Endothelial cell of umbilical vein (primary cell): ENCODE data around the gene RNF130. TPM values are rescaled to one million over a fixed set of nuclear protein-coding genes. Genes with fewer than 3 reads are reported as not detected.

Experiments
- BruUV-seq: library from RNA; stranded (reverse); fragments of 400-500 nt; replicated peaks from 2 replicates; lab custom pipeline; 2021; lab: Mats Ljungman, UMichigan
- CTCF ChIA-PET: fragments of 300-600, 350-600 bp; sonication (Branson Sonifier 250); formaldehyde crosslinking; loops from one replicate; lab custom pipeline; 2021; ENCODE audit warnings: antibody characterized with exemption, inconsistent platforms; lab: Charles Lee
- POLR2A ChIA-PET: fragments of 300-600, 350-600 bp; sonication (Branson Sonifier 250); formaldehyde crosslinking; loops from one replicate; lab custom pipeline; 2021; ENCODE audit warnings: antibody characterized with exemption, inconsistent platforms; lab: Charles Lee
- DNase-seq: peaks from one replicate; pipeline ENCODE4 v3.0.0-alpha.2; 2011; ENCODE audit warnings: low read depth, low spot score
- FAIRE-seq: peaks from 2 replicates; lab custom pipeline; 2011; peaks lifted over from hg19 to GRCh38; lab: Jason Lieb, UNC
- H2AFZ ChIP-seq: 2 replicates; pipeline ENCODE4 v1.6.0; 2012; ENCODE audit warnings: low read depth, low read length, control low read depth, inconsistent platforms
- H3K27ac ChIP-seq: 2 replicates; pipeline ENCODE4 v1.5.1; 2011; ENCODE audit warnings: low read depth, mild to moderate bottlenecking, control low read depth, low read length, moderate library complexity; ENCODE audit not compliant: insufficient read depth
- H3K27me3 ChIP-seq, 2 experiments: 2 replicates each; pipeline versions ENCODE4 v1.6.0 to v1.6.1; 2011; ENCODE audit warnings: low read length in 2 of 2, mixed read lengths in 1 of 2; ENCODE audit not compliant: control insufficient read depth in 2 of 2, insufficient read depth in 2 of 2
- H3K36me3 ChIP-seq, 2 experiments: 2 replicates in 1 of 2; 3 replicates in 1 of 2; pipeline ENCODE4 v1.5.1; 2011; ENCODE audit warnings: low read length in 2 of 2, mild to moderate bottlenecking in 1 of 2, moderate library complexity in 1 of 2; ENCODE audit not compliant: control insufficient read depth in 2 of 2, insufficient read depth in 2 of 2; ENCODE audit errors: extremely low read depth in 1 of 2
- H3K4me1 ChIP-seq: 3 replicates; pipeline ENCODE4 v1.5.1; 2011; ENCODE audit warnings: mild to moderate bottlenecking, low read length; ENCODE audit not compliant: control insufficient read depth, insufficient read depth; ENCODE audit errors: extremely low read depth
- H3K4me2 ChIP-seq: 2 replicates; pipeline ENCODE4 v1.6.1; 2011; ENCODE audit warnings: low read length, control low read depth, mixed read lengths; ENCODE audit not compliant: insufficient read depth
- H3K4me3 ChIP-seq, 3 experiments: fragments of 200-600 bp in 1 of 3; sonication (generic), shearing (Covaris generic) in 1 of 3; replicated peaks in 1 of 3; 2 replicates each; pipeline ENCODE4 v1.5.1; 2011 to 2016; ENCODE audit warnings: control low read depth in 3 of 3, low read length in 3 of 3, mild to moderate bottlenecking in 2 of 3, inconsistent platforms in 1 of 3, low read depth in 1 of 3, moderate library complexity in 1 of 3; ENCODE audit not compliant: insufficient read depth in 1 of 3
- H3K79me2 ChIP-seq: 2 replicates; pipeline ENCODE4 v1.6.0; 2012; ENCODE audit warnings: low read length, inconsistent platforms; ENCODE audit not compliant: control insufficient read depth, insufficient read depth
- H3K9ac ChIP-seq: replicated peaks from 2 replicates; pipeline ENCODE3; 2011; ENCODE audit warnings: low read length, control low read depth; ENCODE audit not compliant: insufficient read depth; ENCODE audit errors: extremely low read depth
- H3K9me1 ChIP-seq: replicated peaks from 3 replicates; pipeline ENCODE4 v1.6.0; 2011; ENCODE audit warnings: mild to moderate bottlenecking, low read length; ENCODE audit not compliant: control insufficient read depth, insufficient read depth; ENCODE audit errors: extremely low read depth
- H3K9me3 ChIP-seq: replicated peaks from 2 replicates; pipeline ENCODE4 v1.5.1; 2012; ENCODE audit warnings: low read length, inconsistent platforms; ENCODE audit not compliant: control insufficient read depth, insufficient read depth
- H4K20me1 ChIP-seq: replicated peaks from 2 replicates; pipeline ENCODE3; 2011; ENCODE audit warnings: mild to moderate bottlenecking, low read length; ENCODE audit not compliant: control insufficient read depth, insufficient read depth; ENCODE audit errors: extremely low read depth
- CTCF ChIP-seq, 2 donors: IDR thresholded peaks; 1 replicate in 1 of 2; 2 replicates in 1 of 2; pipeline ENCODE4 v1.5.1; 2011; ENCODE audit warnings: low read length in 2 of 2, mild to moderate bottlenecking in 2 of 2, moderate library complexity in 2 of 2, control low read depth in 1 of 2, inconsistent platforms in 1 of 2, low read depth in 1 of 2; ENCODE audit not compliant: insufficient read depth in 1 of 2; ENCODE audit errors: extremely low read depth in 1 of 2
- EZH2 ChIP-seq: IDR thresholded peaks from 2 replicates; pipeline ENCODE4 v1.6.1; 2012; ENCODE audit warnings: borderline replicate concordance, low read depth, mild to moderate bottlenecking, moderate library complexity, low read length, inconsistent platforms; ENCODE audit not compliant: severe bottlenecking
- FOS ChIP-seq: IDR thresholded peaks from 2 replicates; pipeline ENCODE4 v1.6.1; 2011; ENCODE audit warnings: mild to moderate bottlenecking, low read length, moderate library complexity, borderline replicate concordance; ENCODE audit not compliant: insufficient read depth
- MAX ChIP-seq: IDR thresholded peaks from 2 replicates; pipeline ENCODE4 v1.6.1; 2011; ENCODE audit not compliant: insufficient read depth, insufficient read length
- MYC ChIP-seq: IDR thresholded peaks from one replicate; pipeline ENCODE4 v1.6.1; 2011; ENCODE audit warnings: mild to moderate bottlenecking, low read depth, low read length
- POLR2A ChIP-seq: IDR thresholded peaks from 2 replicates; pipeline ENCODE4 v1.6.1; 2012; ENCODE audit warnings: low read depth, mild to moderate bottlenecking, control low read depth, low read length
- POLR2AphosphoS5 ChIP-seq: IDR thresholded peaks from 2 replicates; pipeline ENCODE4 v1.6.1; 2012; ENCODE audit warnings: low read depth, mild to moderate bottlenecking, control low read depth, low read length, moderate library complexity; ENCODE audit not compliant: insufficient read depth
- dilution Hi-C: fragments of 300-500 bp; cut with MboI; formaldehyde crosslinking; loops from one replicate; pipeline ENCODE4 v1.15.0; 2019; ENCODE audit warnings: low sequenced_read_pairs; ENCODE audit not compliant: extremely low pct_ligation_motif_present
- intact Hi-C: fragments of 100-400 bp; cut with micrococcal nuclease; formaldehyde crosslinking; loops from one replicate; pipeline ENCODE4 v1.10.0; 2022
- polyA plus RNA-seq, 4 experiments: library from polyadenylated mRNA; depleted of rRNA in 3 of 4; stranded (reverse) in 3 of 4; unstranded in 1 of 4; fragments of >200 nt; gene quantifications; 2 replicates each; pipeline versions ENCODE4 v1.2.1 to v1.2.3, GENCODE V29; 2011 to 2012; ENCODE audit warnings: missing spikeins in 1 of 4
- total RNA-seq: library from RNA; stranded (reverse); gene quantifications from 2 replicates; pipeline ENCODE4 v1.2.3, GENCODE V29; 2021

Gene RNF130
- total and polyA plus RNA-seq, 2 donors (not counting 3 experiments of a cell fraction or from before 2014, with no cell fraction given): 43.0 to 43.1 TPM

- dilution Hi-C loops (no loop called here), intact Hi-C loops (no loop called here)
- H4K20me1 ChIP-seq: no peaks in the 10 kb centered on the region
- H3K27me3 ChIP-seq: peaks cover 0 to 11% of the 10 kb centered on the region in 2 experiments
- no peak overlapping the region for H2AFZ ChIP-seq
- no peaks in the 10 kb centered on the region for H3K36me3 ChIP-seq
- H3K27ac ChIP-seq: no peak overlapping the region
- no TSS peak for BruUV-seq
- ChIA-PET POLR2A (interaction anchor here (0.7 kb wide), 1 partner anchor 215 kb away, joined by 3 read pairs; no protein-coding TSS in a partner anchor), CTCF (no interaction called here)
- no peaks in the 10 kb centered on the region for H3K9me3 ChIP-seq
- TF ChIP-seq MYC (no peak), MAX (no peak)
- no peak overlapping the region for H3K9ac ChIP-seq
- peaks cover 1% of the 10 kb centered on the region for H3K4me1 ChIP-seq
- no peak overlapping the region for H3K4me2 ChIP-seq
- H3K9me1 ChIP-seq: no peaks in the 10 kb centered on the region
- DNase-seq (no peak), FAIRE-seq (no peak)
- no peak overlapping the region for H3K4me3 ChIP-seq
- no peaks in the 10 kb centered on the region for H3K79me2 ChIP-seq
Observed at GRCh38 chr5:180075703-180076102, 4.1 kb upstream of the RNF130 start.

GRCh38 chr5:180074462-180074861, 2.9 kb upstream of the RNF130 start:
- Histone ChIP-seq H3K9ac (no peak overlapping the region), H2AFZ (no peak overlapping the region), H3K27ac (no peak overlapping the region), H3K79me2 (peaks cover 2% of the 10 kb centered on the region), H3K9me3 (no peaks in the 10 kb centered on the region), H3K4me1 (peaks cover 8% of the 10 kb centered on the region), H3K4me2 (no peak overlapping the region), H3K4me3 (no peak overlapping the region), H3K27me3 (peaks cover 0 to 9% of the 10 kb centered on the region in 2 experiments), H3K36me3 (no peaks in the 10 kb centered on the region), H3K9me1 (no peaks in the 10 kb centered on the region), H4K20me1 (no peaks in the 10 kb centered on the region)
- intact Hi-C loops (loop anchor here (5.0 kb wide), 4 partner anchors 87 to 272 kb away; partner anchors contain the start of genes MRNIP and SQSTM1), dilution Hi-C loops (no loop called here)
- TF ChIP-seq CTCF (IDR thresholded peaks at IDR 0.05; ENCODE audit: extremely low read depth in 1 of 2, insufficient read depth in 1 of 2, low read depth in 1 of 2, low read length in 2 of 2) (no peak), FOS (no peak), POLR2A (no peak), EZH2 (no peak), POLR2AphosphoS5 (no peak), MAX (no peak), MYC (no peak)
- no peak for DNase-seq
- BruUV-seq: no TSS peak
- ChIA-PET POLR2A (no interaction called here), CTCF (no interaction called here)
- FAIRE-seq: no peak
